ENCODE results near the gene TMSB4X. TPM values are rescaled to one million over a fixed set of nuclear protein-coding genes. Genes with fewer than 3 reads are reported as not detected.
"Not testable (repeated sequence)": the region's sequence is repeated elsewhere in the genome, so short reads cannot be mapped to it uniquely, and the experiment has no call there.

TMSB4X gene
- total RNA-seq, 4 donors from 2014 or later, result 435 to 1,751 (median 1,260) TPM

- H3K27me3 ChIP-seq, result no peaks in the 10 kb centered on the region
- WGBS, 2 donors, result 89 to 95% methylated on average over 1 of the region's 1 CpG
- no peak for DNase-seq
- H3K27ac ChIP-seq, result no peak overlapping the region
- H3K9me3 ChIP-seq, result no peaks in the 10 kb centered on the region
- H3K4me3 ChIP-seq, result no peak overlapping the region
- intact Hi-C loops (cut with DNase I), result no loop called here
- H3K36me3 ChIP-seq, result no peaks in the 10 kb centered on the region
- TF ChIP-seq POLR2A (IDR thresholded peaks at IDR 0.05) (no peak), CTCF (IDR thresholded peaks at IDR 0.05) (no peak)
- H3K4me1 ChIP-seq, result no peaks in the 10 kb centered on the region
Observed at GRCh38 chrX:12936947-12937346, 38.0 kb upstream of the TMSB4X start.

GRCh38 chrX:12940471-12940870 is 34.4 kb upstream of the TMSB4X start:
- H3K27me3 ChIP-seq; H3K36me3 ChIP-seq; H3K27ac ChIP-seq; H3K4me1 ChIP-seq; H3K4me3 ChIP-seq; DNase-seq; H3K9me3 ChIP-seq; intact Hi-C loops (cut with DNase I): not testable (repeated sequence)
- WGBS, 2 donors, result 80 to 86% methylated on average over 9 of the region's 9 CpGs

- H3K9me3 ChIP-seq; H3K36me3 ChIP-seq; H3K27ac ChIP-seq; DNase-seq; H3K27me3 ChIP-seq; intact Hi-C loops (cut with DNase I); H3K4me3 ChIP-seq: not testable (repeated sequence)
- peaks cover 0 to 25% (median 9%) of the 10 kb centered on the region in 3 donors for H3K4me1 ChIP-seq
- WGBS, 2 donors, result 86 to 91% methylated on average over 4 to 5 of the region's 6 CpGs
Observed at GRCh38 chrX:12943592-12943991, 31.3 kb upstream of the TMSB4X start.

GRCh38 chrX:12944452-12944851 is 30.5 kb upstream of the TMSB4X start:
- H3K9me3 ChIP-seq; intact Hi-C loops (cut with DNase I); H3K27ac ChIP-seq; H3K4me3 ChIP-seq; H3K36me3 ChIP-seq; H3K27me3 ChIP-seq; DNase-seq: not testable (repeated sequence)
- WGBS, 2 donors, result 85 to 92% methylated on average over 1 to 3 of the region's 4 CpGs
- H3K4me1 ChIP-seq, result peaks cover 0 to 33% (median 9%) of the 10 kb centered on the region in 3 donors

GRCh38 chrX:12945494-12945893 is 29.4 kb upstream of the TMSB4X start:
- Histone ChIP-seq H3K27me3 (no peaks in the 10 kb centered on the region), H3K9me3 (no peaks in the 10 kb centered on the region), H3K4me1 (peaks cover 0 to 44% (median 16%) of the 10 kb centered on the region in 3 donors), H3K4me3 (no peak overlapping the region), H3K27ac (no peak overlapping the region), H3K36me3 (no peaks in the 10 kb centered on the region)
- WGBS, 2 donors, result 81 to 100% methylated on average over 1 to 3 of the region's 4 CpGs
- intact Hi-C loops (cut with DNase I), result no loop called here
- TF ChIP-seq POLR2A (IDR thresholded peaks at IDR 0.05) (no peak), CTCF (IDR thresholded peaks at IDR 0.05) (no peak)
- no peak for DNase-seq

GRCh38 chrX:12946406-12946805 is 28.5 kb upstream of the TMSB4X start:
- Histone ChIP-seq H3K4me1 (peaks cover 0 to 51% (median 18%) of the 10 kb centered on the region in 3 donors), H3K27ac (peak overlapping the region in 3 of 4 donors; percentile 76 to 86 (median 79)), H3K27me3 (no peaks in the 10 kb centered on the region), H3K9me3 (no peaks in the 10 kb centered on the region), H3K4me3 (no peak overlapping the region), H3K36me3 (no peaks in the 10 kb centered on the region)
- intact Hi-C loops (cut with DNase I), result no loop called here
- DNase-seq, result no peak
- WGBS, 2 donors, result 41 to 51% methylated on average over 4 of the region's 4 CpGs
- no peak for TF ChIP-seq POLR2A (IDR thresholded peaks at IDR 0.05)
- no peak for TF ChIP-seq CTCF (IDR thresholded peaks at IDR 0.05)

All from esophagus squamous epithelium (tissue), 5 donors.